ENCODE data around the gene TTLL11.

TTLL11 gene

GRCh38 chr9:121835587-121836365 is 257.3 kb downstream of the TTLL11 start:
- no peak for DNase-seq (ENCODE audit: low read depth, low spot score)

GRCh38 chr9:121833061-121833460 is 260.0 kb downstream of the TTLL11 start:
- DNase-seq (ENCODE audit: low read depth, low spot score), result no peak

- no peak for DNase-seq (ENCODE audit: low read depth, low spot score)
Measured at GRCh38 chr9:121831869-121832268, 261.2 kb downstream of the TTLL11 start.

GRCh38 chr9:121830441-121831140 is 262.5 kb downstream of the TTLL11 start:
- no peak for DNase-seq (ENCODE audit: low read depth, low spot score)

- no peak for DNase-seq (ENCODE audit: low read depth, low spot score)
Measured at GRCh38 chr9:121827251-121827967, 265.7 kb downstream of the TTLL11 start.

GRCh38 chr9:121826711-121827110 is 266.4 kb downstream of the TTLL11 start:
- no peak for DNase-seq (ENCODE audit: low read depth, low spot score)

- DNase-seq (ENCODE audit: low read depth, low spot score), result no peak
Measured at GRCh38 chr9:121825031-121825691, 267.9 kb downstream of the TTLL11 start.

- DNase-seq (ENCODE audit: low read depth, low spot score), result no peak
Measured at GRCh38 chr9:121824651-121825030, 268.5 kb downstream of the TTLL11 start.

GRCh38 chr9:121823451-121824169 is 269.5 kb downstream of the TTLL11 start:
- no peak for DNase-seq (ENCODE audit: low read depth, low spot score)

- DNase-seq (ENCODE audit: low read depth, low spot score), result no peak
Measured at GRCh38 chr9:121822093-121823085, 270.7 kb downstream of the TTLL11 start.

- DNase-seq (ENCODE audit: low read depth, low spot score), result no peak
Measured at GRCh38 chr9:121821326-121821725, 271.8 kb downstream of the TTLL11 start.

- DNase-seq (ENCODE audit: low read depth, low spot score), result no peak
Measured at GRCh38 chr9:121820286-121821005, 272.7 kb downstream of the TTLL11 start.

- no peak for DNase-seq (ENCODE audit: low read depth, low spot score)
Measured at GRCh38 chr9:121819428-121820231, 273.5 kb downstream of the TTLL11 start.

GRCh38 chr9:121818841-121819427 is 274.2 kb downstream of the TTLL11 start:
- no peak for DNase-seq (ENCODE audit: low read depth, low spot score)

- DNase-seq (ENCODE audit: low read depth, low spot score), result no peak
Measured at GRCh38 chr9:121818016-121818661, 275.0 kb downstream of the TTLL11 start.

GRCh38 chr9:121817476-121817875 is 275.6 kb downstream of the TTLL11 start:
- DNase-seq (ENCODE audit: low read depth, low spot score), result no peak

- DNase-seq (ENCODE audit: low read depth, low spot score), result no peak
Measured at GRCh38 chr9:121816845-121817450, 276.2 kb downstream of the TTLL11 start.
